Adrenal gland (tissue), 5 donors: Measurements from ENCODE around the gene RPS14.

Experiments used
- CTCF ChIP-seq, 6 experiments: fragments of 450-650 bp in 4 of 6; fragments of 200-600 bp in 2 of 6; sonication (generic) in 1 of 6; IDR thresholded peaks; 1 replicate in 5 of 6; 2 replicates in 1 of 6; pipeline versions ENCODE4 v1.5.1 to v1.8.0; 2016 to 2021; ENCODE audit warnings: antibody characterized with exemption in 6 of 6, mild to moderate bottlenecking in 2 of 6, moderate library complexity in 1 of 6
- POLR2A ChIP-seq, 2 donors: fragments of 450-650 bp; IDR thresholded peaks; one replicate each; pipeline ENCODE4 v1.6.1; 2017; ENCODE audit warnings: antibody characterized with exemption in 2 of 2, mild to moderate bottlenecking in 2 of 2, moderate library complexity in 1 of 2
- donor health status: DM: no; HTN: no; CAD: no.

GRCh38 chr5:150400316-150401075 lies 49.0 kb downstream of the RPS14 start:
- TF ChIP-seq CTCF (IDR thresholded peaks at IDR 0.05) (no peak), POLR2A (IDR thresholded peaks at IDR 0.05) (no peak)
